ENCODE data around the gene NRG3. TPM values are rescaled to one million over a fixed set of nuclear protein-coding genes. Genes with fewer than 3 reads are reported as not detected.

NRG3 gene
- total RNA-seq, 1 experiment from 2014 or later, result 0.62 TPM

- no peak for DNase-seq
- no peaks in the 10 kb centered on the region for H3K27me3 ChIP-seq (ENCODE audit: control insufficient read depth, insufficient read depth, low read length)
- H3K4me3 ChIP-seq (ENCODE audit: insufficient read depth, low read depth, low read length), result no peak overlapping the region
- no peaks in the 10 kb centered on the region for H3K36me3 ChIP-seq (replicated peaks; ENCODE audit: control insufficient read depth, insufficient read depth, low read length)
Observed at GRCh38 chr10:82814635-82815034, 939.6 kb downstream of the NRG3 start.

- H3K4me3 ChIP-seq (ENCODE audit: insufficient read depth, low read depth, low read length), result no peak overlapping the region
- DNase-seq, result no peak
- no peaks in the 10 kb centered on the region for H3K27me3 ChIP-seq (ENCODE audit: control insufficient read depth, insufficient read depth, low read length)
- no peaks in the 10 kb centered on the region for H3K36me3 ChIP-seq (replicated peaks; ENCODE audit: control insufficient read depth, insufficient read depth, low read length)
Observed at GRCh38 chr10:82815680-82816079, 940.7 kb downstream of the NRG3 start.

GRCh38 chr10:82817676-82818422 is 942.9 kb downstream of the NRG3 start:
- no peaks in the 10 kb centered on the region for H3K27me3 ChIP-seq (ENCODE audit: control insufficient read depth, insufficient read depth, low read length)
- H3K4me3 ChIP-seq (ENCODE audit: insufficient read depth, low read depth, low read length), result no peak overlapping the region
- H3K36me3 ChIP-seq (replicated peaks; ENCODE audit: control insufficient read depth, insufficient read depth, low read length), result no peaks in the 10 kb centered on the region
- DNase-seq, result no peak

GRCh38 chr10:82821043-82821442 is 946.0 kb downstream of the NRG3 start:
- DNase-seq, result no peak
- Histone ChIP-seq H3K27me3 (ENCODE audit: control insufficient read depth, insufficient read depth, low read length) (no peaks in the 10 kb centered on the region), H3K36me3 (replicated peaks; ENCODE audit: control insufficient read depth, insufficient read depth, low read length) (no peaks in the 10 kb centered on the region), H3K4me3 (ENCODE audit: insufficient read depth, low read depth, low read length) (no peak overlapping the region)

- Histone ChIP-seq H3K4me3 (ENCODE audit: insufficient read depth, low read depth, low read length) (no peak overlapping the region), H3K36me3 (replicated peaks; ENCODE audit: control insufficient read depth, insufficient read depth, low read length) (no peaks in the 10 kb centered on the region), H3K27me3 (ENCODE audit: control insufficient read depth, insufficient read depth, low read length) (no peaks in the 10 kb centered on the region)
- DNase-seq, result no peak
Observed at GRCh38 chr10:82826132-82826531, 951.1 kb downstream of the NRG3 start.

- H3K4me3 ChIP-seq (ENCODE audit: insufficient read depth, low read depth, low read length), result no peak overlapping the region
- no peaks in the 10 kb centered on the region for H3K27me3 ChIP-seq (ENCODE audit: control insufficient read depth, insufficient read depth, low read length)
- no peak for DNase-seq
- no peaks in the 10 kb centered on the region for H3K36me3 ChIP-seq (replicated peaks; ENCODE audit: control insufficient read depth, insufficient read depth, low read length)
Observed at GRCh38 chr10:82827901-82828300, 952.9 kb downstream of the NRG3 start.

GRCh38 chr10:82847242-82847641 is 972.2 kb downstream of the NRG3 start:
- Histone ChIP-seq H3K4me3 (ENCODE audit: insufficient read depth, low read depth, low read length) (no peak overlapping the region), H3K36me3 (replicated peaks; ENCODE audit: control insufficient read depth, insufficient read depth, low read length) (no peaks in the 10 kb centered on the region), H3K27me3 (ENCODE audit: control insufficient read depth, insufficient read depth, low read length) (no peaks in the 10 kb centered on the region)
- DNase-seq, result no peak

- DNase-seq, result no peak
- Histone ChIP-seq H3K4me3 (ENCODE audit: insufficient read depth, low read depth, low read length) (no peak overlapping the region), H3K36me3 (replicated peaks; ENCODE audit: control insufficient read depth, insufficient read depth, low read length) (no peaks in the 10 kb centered on the region), H3K27me3 (ENCODE audit: control insufficient read depth, insufficient read depth, low read length) (no peaks in the 10 kb centered on the region)
Observed at GRCh38 chr10:82850191-82850590, 975.2 kb downstream of the NRG3 start.

- Histone ChIP-seq H3K27me3 (ENCODE audit: control insufficient read depth, insufficient read depth, low read length) (no peaks in the 10 kb centered on the region), H3K4me3 (ENCODE audit: insufficient read depth, low read depth, low read length) (no peak overlapping the region), H3K36me3 (replicated peaks; ENCODE audit: control insufficient read depth, insufficient read depth, low read length) (no peaks in the 10 kb centered on the region)
- no peak for DNase-seq
Observed at GRCh38 chr10:82856957-82857613, 982.1 kb downstream of the NRG3 start.

- Histone ChIP-seq H3K36me3 (replicated peaks; ENCODE audit: control insufficient read depth, insufficient read depth, low read length) (no peaks in the 10 kb centered on the region), H3K4me3 (ENCODE audit: insufficient read depth, low read depth, low read length) (no peak overlapping the region), H3K27me3 (ENCODE audit: control insufficient read depth, insufficient read depth, low read length) (no peaks in the 10 kb centered on the region)
- DNase-seq, result no peak
Observed at GRCh38 chr10:82861889-82862288, 986.9 kb downstream of the NRG3 start.

GRCh38 chr10:82865366-82865765 is 990.4 kb downstream of the NRG3 start:
- no peak overlapping the region for H3K4me3 ChIP-seq (ENCODE audit: insufficient read depth, low read depth, low read length)
- no peaks in the 10 kb centered on the region for H3K27me3 ChIP-seq (ENCODE audit: control insufficient read depth, insufficient read depth, low read length)
- DNase-seq, result no peak
- H3K36me3 ChIP-seq (replicated peaks; ENCODE audit: control insufficient read depth, insufficient read depth, low read length), result no peaks in the 10 kb centered on the region

- no peaks in the 10 kb centered on the region for H3K27me3 ChIP-seq (ENCODE audit: control insufficient read depth, insufficient read depth, low read length)
- no peak overlapping the region for H3K4me3 ChIP-seq (ENCODE audit: insufficient read depth, low read depth, low read length)
- DNase-seq, result no peak
- H3K36me3 ChIP-seq (replicated peaks; ENCODE audit: control insufficient read depth, insufficient read depth, low read length), result no peaks in the 10 kb centered on the region
Observed at GRCh38 chr10:82866424-82867020, 991.5 kb downstream of the NRG3 start.

GRCh38 chr10:82867056-82867455 is 992.1 kb downstream of the NRG3 start:
- DNase-seq, result no peak
- no peak overlapping the region for H3K4me3 ChIP-seq (ENCODE audit: insufficient read depth, low read depth, low read length)
- H3K36me3 ChIP-seq (replicated peaks; ENCODE audit: control insufficient read depth, insufficient read depth, low read length), result no peaks in the 10 kb centered on the region
- no peaks in the 10 kb centered on the region for H3K27me3 ChIP-seq (ENCODE audit: control insufficient read depth, insufficient read depth, low read length)

- DNase-seq, result no peak
- H3K36me3 ChIP-seq (replicated peaks; ENCODE audit: control insufficient read depth, insufficient read depth, low read length), result no peaks in the 10 kb centered on the region
- no peak overlapping the region for H3K4me3 ChIP-seq (ENCODE audit: insufficient read depth, low read depth, low read length)
- no peaks in the 10 kb centered on the region for H3K27me3 ChIP-seq (ENCODE audit: control insufficient read depth, insufficient read depth, low read length)
Observed at GRCh38 chr10:82874671-82875070, 999.7 kb downstream of the NRG3 start.

- Histone ChIP-seq H3K36me3 (replicated peaks; ENCODE audit: control insufficient read depth, insufficient read depth, low read length) (no peaks in the 10 kb centered on the region), H3K4me3 (ENCODE audit: insufficient read depth, low read depth, low read length) (no peak overlapping the region), H3K27me3 (ENCODE audit: control insufficient read depth, insufficient read depth, low read length) (no peaks in the 10 kb centered on the region)
- no peak for DNase-seq
Observed at GRCh38 chr10:82880776-82881290, 1005.8 kb downstream of the NRG3 start.

Data from H7 (cell line).